HG03432 (cell line): ENCODE measurements around the gene TMEM220.
"Not testable (repeated sequence)": the region's sequence is repeated elsewhere in the genome, so short reads cannot be mapped to it uniquely, and the experiment has no call there.

Experiments
- ATAC-seq: cut with Tn5 transposase; IDR thresholded peaks from one replicate; pipeline ENCODE4 v1.9.1; 2021; ENCODE audit warnings: mild to moderate bottlenecking, moderate library complexity; ENCODE audit not compliant: unreplicated experiment

Gene TMEM220

DNA sequence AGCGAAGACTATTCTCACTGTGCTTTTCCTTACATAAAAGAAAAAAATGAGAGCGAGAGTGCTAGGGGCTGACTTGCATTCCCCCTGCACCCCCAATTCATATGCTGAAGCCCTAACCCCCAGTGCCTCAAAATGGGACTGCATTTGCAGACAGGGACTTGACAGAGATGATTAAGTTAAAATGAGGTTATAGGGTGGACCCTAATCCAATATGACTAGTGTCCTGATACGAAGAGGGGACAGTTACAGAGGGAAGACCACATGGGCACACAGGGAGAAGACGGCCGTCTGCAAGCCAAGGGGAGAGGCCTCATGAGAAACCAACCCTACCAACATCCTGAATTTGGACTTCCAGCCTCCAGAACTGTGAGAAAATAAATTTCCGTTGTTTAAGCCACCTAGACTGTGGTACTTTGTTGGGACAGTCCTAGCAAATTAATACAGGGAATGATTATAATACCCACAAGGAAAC is 1.6 kb upstream of the TMEM220 start:
- no peak for ATAC-seq

- not testable (repeated sequence) for ATAC-seq
Measured at GRCh38 chr17:10730247-10730646, 424 bp upstream of the TMEM220 start.

GRCh38 chr17:10728331-10728892 is 1.4 kb downstream of the TMEM220 start:
- ATAC-seq = no peak

- ATAC-seq = no peak
Measured at GRCh38 chr17:10727192-10727591, 2.6 kb downstream of the TMEM220 start.

GRCh38 chr17:10726196-10726595 is 3.6 kb downstream of the TMEM220 start:
- ATAC-seq = no peak

GRCh38 chr17:10725262-10725661 is 4.6 kb downstream of the TMEM220 start:
- ATAC-seq = no peak

DNA sequence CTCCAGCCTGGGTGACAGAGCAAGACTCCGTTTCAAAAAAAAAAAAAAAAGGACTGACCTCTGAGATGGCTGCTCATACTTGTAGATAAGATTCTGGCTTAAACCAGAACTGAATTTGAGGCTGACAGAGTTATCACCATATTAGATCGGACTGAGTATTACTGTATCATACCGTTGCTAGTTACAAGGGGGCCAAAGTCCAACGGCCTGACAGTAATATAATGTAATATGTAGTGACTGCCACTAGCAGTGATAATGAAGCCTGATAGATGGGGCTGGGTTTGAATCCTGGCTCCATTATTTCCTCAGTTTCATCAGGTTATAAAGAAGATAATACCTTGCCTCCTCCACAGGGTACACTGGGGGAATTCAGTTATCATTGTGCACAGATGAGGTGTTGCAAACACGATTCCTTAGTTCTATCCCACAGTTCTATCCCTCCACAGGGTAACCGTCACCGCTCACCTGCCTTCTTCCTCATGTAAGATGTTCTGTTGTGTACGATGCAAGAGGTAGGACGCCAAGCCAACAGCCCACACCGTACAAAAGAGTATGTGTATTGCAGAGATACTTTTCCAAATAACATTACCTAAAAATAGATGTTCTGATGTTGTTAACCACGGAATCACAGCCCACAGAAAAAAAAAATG is 5.2 kb downstream of the TMEM220 start:
- no peak for ATAC-seq

DNA sequence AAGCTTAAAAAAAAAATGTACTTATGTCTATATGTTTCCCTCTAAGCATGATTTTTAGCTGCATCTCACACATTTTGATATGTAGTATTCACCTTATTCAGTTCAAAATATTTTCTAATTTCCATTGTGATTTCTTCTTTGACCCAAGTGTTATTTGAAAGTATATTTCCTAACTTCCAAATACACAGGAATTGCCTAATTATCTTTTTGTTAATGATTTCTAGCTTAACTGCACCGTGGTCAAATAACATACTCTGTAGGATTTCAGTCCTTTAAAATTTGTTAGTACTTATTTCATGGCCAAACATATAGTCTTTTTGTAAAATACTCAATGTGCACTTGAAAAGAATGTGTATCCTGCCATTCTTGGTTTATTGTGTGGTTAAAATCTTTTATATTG is 11.3 kb downstream of the TMEM220 start:
- ATAC-seq = no peak

DNA sequence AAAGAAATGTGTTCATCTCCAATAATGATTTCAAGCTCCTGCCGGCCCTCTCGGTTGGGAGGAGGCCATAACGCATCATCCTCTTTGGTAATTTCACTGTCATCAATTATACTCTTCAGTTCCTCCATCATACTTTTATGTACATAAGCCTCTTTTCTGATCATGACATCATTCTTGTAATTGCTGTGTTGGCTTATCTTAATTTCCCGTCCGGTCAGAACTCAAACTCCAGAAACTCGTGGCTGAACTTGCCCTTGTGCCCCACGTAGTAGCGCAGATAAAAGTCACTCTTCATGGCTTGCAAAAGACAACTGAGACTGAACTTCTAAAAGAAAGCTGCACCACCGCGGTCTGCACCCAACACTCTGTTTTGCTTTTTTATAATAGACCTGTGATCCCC is 13.6 kb downstream of the TMEM220 start:
- no peak for ATAC-seq

- ATAC-seq = no peak
Measured at GRCh38 chr17:10713318-10713717, 16.5 kb downstream of the TMEM220 start.

GRCh38 chr17:10705727-10706126 is 24.1 kb downstream of the TMEM220 start:
- ATAC-seq = no peak

DNA sequence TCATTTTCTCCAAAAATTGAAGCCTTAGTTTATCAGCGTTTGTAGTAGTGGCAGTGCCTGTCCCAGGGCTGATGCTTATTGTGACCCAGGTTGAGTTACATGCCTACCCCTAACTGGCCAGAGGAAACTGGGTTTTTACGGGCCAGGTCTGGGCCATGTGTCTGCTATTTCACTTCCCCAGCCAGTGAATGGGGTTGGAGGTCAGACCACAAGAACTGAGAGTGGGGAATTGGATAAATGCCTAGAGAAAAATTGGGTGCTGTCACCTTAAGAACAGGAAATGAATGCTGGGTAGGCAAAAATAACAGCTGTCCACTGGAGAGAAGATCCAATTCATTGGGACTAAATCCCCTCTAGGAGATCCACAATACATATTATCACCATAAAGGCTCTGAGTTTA is 27.2 kb downstream of the TMEM220 start:
- no peak for ATAC-seq

- no peak for ATAC-seq
Measured at GRCh38 chr17:10699856-10700255, 30.0 kb downstream of the TMEM220 start.

DNA sequence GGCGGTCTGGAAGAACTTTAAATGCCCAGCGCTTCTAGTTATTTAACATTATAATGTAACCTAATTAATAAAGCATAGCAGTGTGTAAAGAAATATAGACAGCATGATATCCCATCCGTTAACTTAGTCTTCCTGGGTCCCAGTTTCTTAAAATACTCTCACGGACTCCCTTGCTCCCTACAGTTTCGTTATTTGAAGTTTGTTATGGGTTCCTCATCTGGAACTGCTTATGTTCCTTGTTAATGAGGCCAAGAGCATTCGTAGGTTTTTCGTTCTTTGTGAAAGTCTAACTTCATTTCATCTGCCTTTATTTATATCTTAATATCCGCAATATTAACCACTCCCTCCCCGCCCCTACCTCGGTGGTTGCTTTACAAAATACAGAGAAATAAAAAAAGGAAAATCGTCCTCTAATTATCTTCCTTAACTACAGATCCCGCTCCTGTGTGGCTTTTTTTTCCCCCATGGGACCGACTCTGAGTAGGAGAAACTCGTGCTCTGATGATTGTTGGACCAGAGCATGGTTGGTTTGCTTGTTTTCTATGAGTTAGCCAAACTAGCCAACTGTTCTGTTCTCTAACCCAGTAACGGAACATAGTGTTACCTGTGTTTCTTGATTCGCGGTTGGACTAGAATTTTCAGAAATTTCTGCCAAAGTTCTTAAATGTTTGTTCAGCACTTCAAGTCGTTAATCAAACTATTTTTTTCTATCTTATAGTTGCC is 31.6 kb downstream of the TMEM220 start:
- no peak for ATAC-seq

DNA sequence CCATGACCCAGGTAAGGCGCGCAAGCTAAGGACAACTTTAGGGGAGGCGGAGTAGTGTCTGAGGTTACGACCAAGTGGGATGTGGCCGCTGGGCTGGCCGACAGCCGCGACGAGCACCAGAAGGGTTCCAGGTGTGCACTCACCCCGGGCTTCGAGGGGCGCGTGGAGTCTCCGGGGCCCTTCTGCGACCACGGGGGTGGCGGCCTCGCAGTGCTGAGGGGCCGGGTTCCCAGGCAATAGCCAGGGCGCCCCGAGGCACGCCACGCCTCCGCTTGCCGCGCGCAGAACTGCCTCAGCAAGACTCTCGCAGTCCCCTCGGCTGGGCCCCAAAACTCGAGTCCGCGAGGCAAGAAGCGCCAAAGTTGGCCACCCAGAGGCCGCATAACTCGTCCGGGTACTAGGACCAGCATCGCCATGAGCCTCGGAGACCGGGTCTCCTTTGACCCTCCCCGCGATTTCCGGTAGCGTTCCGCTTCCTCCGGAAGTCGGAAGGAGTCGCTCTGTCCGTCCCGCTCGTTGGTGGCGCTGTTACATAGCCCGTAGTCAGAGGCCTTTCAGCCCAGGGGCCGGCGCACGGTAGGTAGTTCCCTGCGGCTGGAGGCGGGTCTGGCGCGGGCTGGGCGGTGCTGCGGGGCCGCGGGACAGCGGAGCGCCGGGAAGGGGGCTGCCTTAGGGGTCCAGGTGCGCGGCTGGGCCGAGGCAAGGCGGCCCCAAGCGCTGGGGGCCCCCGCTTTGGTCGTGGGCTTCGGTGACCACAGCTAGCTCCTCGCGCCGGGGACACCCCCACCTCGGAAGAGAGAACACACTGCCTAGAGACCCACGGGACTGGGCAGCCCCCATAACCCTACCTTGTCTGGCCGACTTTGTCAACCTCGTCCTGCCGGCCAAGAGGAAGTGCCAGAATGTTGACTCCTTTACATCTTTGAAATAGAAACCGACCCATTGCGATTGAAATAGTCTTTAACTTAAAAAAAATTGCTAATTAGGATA is 32.4 kb downstream of the TMEM220 start, which contains the start of the genes ADPRM and SCO1:
Gene ADPRM, plus strand, starts transcription at position 503 of the 990 bp plus-strand sequence. CDS start 7,333 bp downstream, outside the sequence.
Gene SCO1, minus strand, starts transcription at position 442 of the 990 bp plus-strand sequence. Its CDS starts 26 bp downstream, at position 416.
- ATAC-seq = peak; percentile 96

GRCh38 chr17:10695875-10696407 is 33.9 kb downstream of the TMEM220 start:
- not testable (repeated sequence) for ATAC-seq

GRCh38 chr17:10687499-10687898 is 42.3 kb downstream of the TMEM220 start:
- no peak for ATAC-seq

DNA sequence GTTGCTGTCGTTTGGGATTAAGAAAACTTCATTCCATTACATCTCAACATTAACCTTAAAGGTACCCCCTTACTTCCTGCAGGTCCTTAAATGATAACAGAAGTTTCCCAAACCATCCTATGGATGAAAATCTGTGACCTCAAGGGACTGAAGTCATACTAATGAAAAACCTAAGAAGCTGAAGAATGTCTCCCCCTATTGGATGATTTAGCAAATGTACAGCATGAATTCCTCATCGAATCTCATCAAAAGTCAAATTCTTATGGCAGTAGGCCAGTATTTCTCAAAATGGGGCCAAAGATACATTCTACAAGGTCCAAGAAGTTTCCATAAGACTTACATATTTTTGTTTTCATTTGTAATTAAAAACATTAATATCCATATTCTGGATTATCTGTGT is 46.0 kb downstream of the TMEM220 start:
- no peak for ATAC-seq

DNA sequence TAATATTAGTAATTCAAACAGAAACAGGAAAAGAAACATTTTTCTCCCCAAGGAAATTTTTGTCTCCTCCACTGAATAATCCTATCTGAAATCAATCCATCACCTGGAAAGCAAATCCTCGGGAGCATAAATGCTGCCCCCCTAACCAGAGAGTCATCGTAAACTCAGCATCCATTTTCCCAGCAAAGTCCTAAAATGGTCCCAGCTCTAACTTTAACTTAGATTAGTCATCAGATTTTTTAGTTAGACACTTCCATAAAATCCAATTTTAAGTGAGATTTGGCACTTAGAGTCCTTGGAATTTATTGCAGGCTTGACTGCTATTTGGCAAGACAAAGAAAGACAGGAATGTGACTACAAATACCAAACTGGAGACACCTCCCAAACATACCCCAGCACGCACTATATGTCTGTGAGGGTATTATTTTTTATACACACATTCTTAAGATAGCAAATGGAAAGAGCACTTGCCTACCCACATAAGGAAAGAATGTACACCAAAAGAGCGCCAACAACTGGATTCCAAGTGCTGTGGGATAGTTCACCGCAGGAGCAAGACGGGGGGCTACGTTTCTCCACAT is 47.9 kb downstream of the TMEM220 start:
- ATAC-seq = no peak

DNA sequence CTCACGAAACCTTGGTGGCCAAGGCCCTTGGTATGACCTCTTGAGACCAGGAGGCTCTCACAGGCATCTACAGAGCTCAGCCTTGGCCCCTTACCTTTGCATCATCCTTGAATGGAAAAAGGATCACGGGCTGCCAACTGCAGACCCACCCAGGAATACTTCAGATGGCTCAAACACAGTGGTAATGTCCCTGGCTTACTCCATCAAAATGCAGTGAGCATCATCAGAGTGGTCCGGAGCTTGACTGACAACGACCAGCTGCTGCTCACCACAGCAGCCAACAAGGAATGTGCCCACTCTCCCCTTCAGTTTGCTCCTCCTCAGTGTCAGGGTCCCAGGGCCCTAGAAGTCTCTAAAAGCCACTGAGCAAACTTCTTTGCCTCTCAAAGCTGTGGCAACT is 55.1 kb downstream of the TMEM220 start:
- ATAC-seq = no peak
